Liver (tissue), 9 donors: Measurements from ENCODE around the gene EIF3F. TPM values are rescaled to one million over a fixed set of nuclear protein-coding genes. Genes with fewer than 3 reads are reported as not detected.

ENCODE experiments used
- DNase-seq: peaks from one replicate; pipeline ENCODE4 v3.0.0-alpha.2; 2017; ENCODE audit warnings: low spot score
- H3K27ac ChIP-seq, 2 donors: one replicate each; pipeline ENCODE4 v1.7.0; 2013; ENCODE audit warnings: inconsistent platforms in 2 of 2, low read length in 2 of 2, control low read depth in 1 of 2, low read depth in 1 of 2, mild to moderate bottlenecking in 1 of 2
- H3K27me3 ChIP-seq, 4 donors: one replicate each; pipeline versions ENCODE4 v1.6.1 to v1.7.0; 2013; ENCODE audit warnings: low read length in 3 of 4, inconsistent platforms in 1 of 4, mild to moderate bottlenecking in 1 of 4, moderate library complexity in 1 of 4; ENCODE audit not compliant: control insufficient read depth in 4 of 4, insufficient read depth in 4 of 4
- H3K36me3 ChIP-seq, 4 donors: one replicate each; pipeline versions ENCODE4 v1.6.1 to v1.7.0; 2013; ENCODE audit warnings: low read length in 3 of 4, mild to moderate bottlenecking in 3 of 4, low read depth in 1 of 4, moderate library complexity in 1 of 4; ENCODE audit not compliant: control insufficient read depth in 4 of 4, insufficient read depth in 3 of 4
- H3K4me1 ChIP-seq, 4 donors: one replicate each; pipeline versions ENCODE4 v1.6.1 to v1.7.0; 2013; ENCODE audit warnings: low read length in 3 of 4, mild to moderate bottlenecking in 3 of 4, moderate library complexity in 1 of 4; ENCODE audit not compliant: control insufficient read depth in 4 of 4, insufficient read depth in 4 of 4
- H3K4me3 ChIP-seq, 3 donors: one replicate each; pipeline versions ENCODE4 v1.6.1 to v1.7.0; 2013; ENCODE audit warnings: low read length in 3 of 3, control low read depth in 1 of 3, low read depth in 1 of 3, mild to moderate bottlenecking in 1 of 3
- H3K9ac ChIP-seq, 2 donors: one replicate each; pipeline ENCODE4 v1.7.0; 2013; ENCODE audit warnings: low read length in 2 of 2, mild to moderate bottlenecking in 2 of 2, moderate library complexity in 2 of 2, control low read depth in 1 of 2, low read depth in 1 of 2
- H3K9me3 ChIP-seq, 4 donors: one replicate each; pipeline versions ENCODE4 v1.6.1 to v1.7.0; 2013; ENCODE audit warnings: low read length in 3 of 4; ENCODE audit not compliant: control insufficient read depth in 4 of 4
- EGR1 ChIP-seq, 2 donors: IDR thresholded peaks; 2 replicates each; pipeline ENCODE4 v1.6.1; 2016 to 2018; ENCODE audit warnings: antibody characterized with exemption in 2 of 2, low read depth in 2 of 2
- FOXA1 ChIP-seq: IDR thresholded peaks from 2 replicates; pipeline ENCODE4 v1.6.1; 2016; ENCODE audit warnings: antibody characterized with exemption
- FOXA2 ChIP-seq: IDR thresholded peaks from 2 replicates; pipeline ENCODE4 v1.6.1; 2016; ENCODE audit warnings: antibody characterized with exemption
- GABPA ChIP-seq, 2 donors: IDR thresholded peaks in 1 of 2; conservative IDR thresholded peaks in 1 of 2; 2 replicates each; pipeline ENCODE4 v1.6.1; 2016; ENCODE audit warnings: antibody characterized with exemption in 2 of 2, mild to moderate bottlenecking in 1 of 2, moderate library complexity in 1 of 2
- HNF4A ChIP-seq, 2 donors: conservative IDR thresholded peaks; 2 replicates each; pipeline ENCODE4 v1.6.1; 2016; ENCODE audit warnings: antibody characterized with exemption in 2 of 2, mild to moderate bottlenecking in 2 of 2
- HNF4G ChIP-seq: IDR thresholded peaks from 2 replicates; pipeline ENCODE4 v1.6.1; 2016; ENCODE audit warnings: antibody characterized with exemption
- JUND ChIP-seq, 2 donors: IDR thresholded peaks; 2 replicates each; pipeline ENCODE4 v1.6.1; 2016; ENCODE audit warnings: antibody characterized with exemption in 2 of 2
- NR2F2 ChIP-seq: IDR thresholded peaks from 2 replicates; pipeline ENCODE4 v1.6.1; 2016; ENCODE audit warnings: antibody characterized with exemption
- RAD21 ChIP-seq, 2 donors: IDR thresholded peaks; 2 replicates each; pipeline ENCODE4 v1.6.1; 2016; ENCODE audit warnings: antibody characterized with exemption in 2 of 2, mild to moderate bottlenecking in 2 of 2
- RXRA ChIP-seq, 2 donors: IDR thresholded peaks; 2 replicates each; pipeline ENCODE4 v1.6.1; 2017 to 2018; ENCODE audit warnings: antibody characterized with exemption in 2 of 2, mild to moderate bottlenecking in 1 of 2
- SP1 ChIP-seq: IDR thresholded peaks from 2 replicates; pipeline ENCODE4 v1.6.1; 2018; ENCODE audit warnings: antibody characterized with exemption, mild to moderate bottlenecking
- TAF1 ChIP-seq: conservative IDR thresholded peaks from 2 replicates; pipeline ENCODE4 v1.6.1; 2016; ENCODE audit warnings: antibody characterized with exemption, mild to moderate bottlenecking
- YY1 ChIP-seq: IDR thresholded peaks from 2 replicates; pipeline ENCODE4 v1.6.1; 2016; ENCODE audit warnings: antibody characterized with exemption, mild to moderate bottlenecking
- WGBS: extraction: QIAGEN DNeasy Blood & Tissue Kit; methylation state at CpG from one replicate; pipeline ENCODE4 v1.1.7; 2013; 5-methylcytosine and 5-hydroxymethylcytosine counted together
- polyA plus RNA-seq, 2 donors: library from polyadenylated mRNA; stranded (reverse) in 1 of 2; unstranded in 1 of 2; fragments of 200-250 nt in 1 of 2; fragments of >200 nt in 1 of 2; fragmentation: Nextera tagmentation in 1 of 2; extraction: Ambion mirVana in 1 of 2; gene quantifications; one replicate each; pipeline versions ENCODE4 v1.2.1 to v1.2.3, GENCODE V29; 2013 to 2015
- total RNA-seq, 2 donors: library from RNA; depleted of rRNA; stranded (reverse); fragments of >200 nt; gene quantifications; one replicate each; pipeline ENCODE4 v1.2.3, GENCODE V29; 2014
- TF ChIP-seq, protein P1 (sequence below): fragments of 150-350 bp; IDR thresholded peaks from 2 replicates; pipeline ENCODE4 v1.5.1; 2017; ENCODE audit warnings: improper control_type of control experiment, low read depth, low read length; ENCODE audit not compliant: missing input control
- TF ChIP-seq, protein P2 (sequence below): IDR thresholded peaks from 2 replicates; pipeline ENCODE4 v1.6.1; 2016; ENCODE audit warnings: antibody characterized with exemption
- TF ChIP-seq, protein P3 (sequence below): IDR thresholded peaks from 2 replicates; pipeline ENCODE4 v1.6.1; 2016; ENCODE audit warnings: antibody characterized with exemption, mild to moderate bottlenecking
- TF ChIP-seq, protein P4 (sequence below): IDR thresholded peaks from 2 replicates; pipeline ENCODE4 v1.6.1; 2016; ENCODE audit warnings: antibody characterized with exemption
- TF ChIP-seq, protein P5 (sequence below): IDR thresholded peaks from 2 replicates; pipeline ENCODE4 v1.6.1; 2016; ENCODE audit warnings: antibody characterized with exemption
- donor health status: healthy.
- donor health status: healthy.
- donor health status: healthy.
- donor health status: healthy.
- donor health status: healthy.

The EIF3F gene
- total and polyA plus RNA-seq, 4 donors: 59.4 to 246 (median 147) TPM

DNA sequence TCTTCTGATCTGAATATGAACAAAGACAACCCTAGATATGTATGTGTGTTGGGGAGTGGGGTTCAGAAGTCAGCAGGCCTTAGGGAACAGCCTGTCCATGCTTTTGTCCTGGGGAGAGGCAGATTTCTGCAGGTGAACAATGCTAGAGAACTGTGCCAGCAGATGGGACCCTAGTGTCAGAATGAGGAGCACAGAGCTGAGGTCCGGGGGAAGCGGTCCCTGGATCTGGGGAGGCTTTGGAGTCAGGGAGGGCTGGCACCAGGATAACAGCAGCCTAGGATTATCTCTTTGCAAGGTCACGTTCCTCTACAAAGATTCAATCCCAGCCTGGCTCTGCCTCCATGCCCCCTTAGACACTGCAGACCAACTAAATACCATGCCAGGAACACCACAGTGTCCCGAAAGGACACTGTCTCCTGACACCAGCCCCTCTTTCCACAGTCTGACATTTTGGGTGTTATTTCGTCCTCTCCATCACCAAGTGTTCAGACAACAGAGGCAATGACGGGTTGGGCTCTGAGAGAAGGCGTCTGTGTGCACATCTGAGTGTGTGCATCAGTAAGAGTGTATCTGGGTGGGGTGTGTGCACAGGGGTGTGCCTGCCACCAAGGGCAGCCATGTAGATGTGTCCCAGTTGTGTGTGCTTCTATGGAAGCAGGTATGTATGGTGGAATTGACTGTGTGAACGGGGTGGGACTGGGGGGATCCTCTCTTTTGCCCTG, 43.5 kb downstream of the EIF3F start:
- no peaks in the 10 kb centered on the region for H3K9me3 ChIP-seq
- no peaks in the 10 kb centered on the region for H3K36me3 ChIP-seq
- peaks cover 0 to 2% (median 0%) of the 10 kb centered on the region in 4 donors for H3K4me1 ChIP-seq
- H3K27ac ChIP-seq: no peak overlapping the region
- TF ChIP-seq RXRA (IDR thresholded peaks at IDR 0.05) (no peak), TAF1 (no peak), FOXA1 (no peak), HNF4G (no peak), NR2F2 (no peak), JUND (IDR thresholded peaks at IDR 0.05) (no peak), RAD21 (IDR thresholded peaks at IDR 0.05) (no peak), SP1 (no peak), EGR1 (IDR thresholded peaks at IDR 0.05; ENCODE audit: low read depth in 2 of 2) (no peak), HNF4A (conservative IDR thresholded peaks at IDR 0.05) (no peak), GABPA (IDR thresholded peaks at IDR 0.05 in 1 of 2, conservative IDR thresholded peaks at IDR 0.05 in 1 of 2) (no peak), YY1 (no peak), FOXA2 (no peak)
- TF ChIP-seq, protein P1, sequence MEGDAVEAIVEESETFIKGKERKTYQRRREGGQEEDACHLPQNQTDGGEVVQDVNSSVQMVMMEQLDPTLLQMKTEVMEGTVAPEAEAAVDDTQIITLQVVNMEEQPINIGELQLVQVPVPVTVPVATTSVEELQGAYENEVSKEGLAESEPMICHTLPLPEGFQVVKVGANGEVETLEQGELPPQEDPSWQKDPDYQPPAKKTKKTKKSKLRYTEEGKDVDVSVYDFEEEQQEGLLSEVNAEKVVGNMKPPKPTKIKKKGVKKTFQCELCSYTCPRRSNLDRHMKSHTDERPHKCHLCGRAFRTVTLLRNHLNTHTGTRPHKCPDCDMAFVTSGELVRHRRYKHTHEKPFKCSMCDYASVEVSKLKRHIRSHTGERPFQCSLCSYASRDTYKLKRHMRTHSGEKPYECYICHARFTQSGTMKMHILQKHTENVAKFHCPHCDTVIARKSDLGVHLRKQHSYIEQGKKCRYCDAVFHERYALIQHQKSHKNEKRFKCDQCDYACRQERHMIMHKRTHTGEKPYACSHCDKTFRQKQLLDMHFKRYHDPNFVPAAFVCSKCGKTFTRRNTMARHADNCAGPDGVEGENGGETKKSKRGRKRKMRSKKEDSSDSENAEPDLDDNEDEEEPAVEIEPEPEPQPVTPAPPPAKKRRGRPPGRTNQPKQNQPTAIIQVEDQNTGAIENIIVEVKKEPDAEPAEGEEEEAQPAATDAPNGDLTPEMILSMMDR: no peak
- TF ChIP-seq, protein P2, sequence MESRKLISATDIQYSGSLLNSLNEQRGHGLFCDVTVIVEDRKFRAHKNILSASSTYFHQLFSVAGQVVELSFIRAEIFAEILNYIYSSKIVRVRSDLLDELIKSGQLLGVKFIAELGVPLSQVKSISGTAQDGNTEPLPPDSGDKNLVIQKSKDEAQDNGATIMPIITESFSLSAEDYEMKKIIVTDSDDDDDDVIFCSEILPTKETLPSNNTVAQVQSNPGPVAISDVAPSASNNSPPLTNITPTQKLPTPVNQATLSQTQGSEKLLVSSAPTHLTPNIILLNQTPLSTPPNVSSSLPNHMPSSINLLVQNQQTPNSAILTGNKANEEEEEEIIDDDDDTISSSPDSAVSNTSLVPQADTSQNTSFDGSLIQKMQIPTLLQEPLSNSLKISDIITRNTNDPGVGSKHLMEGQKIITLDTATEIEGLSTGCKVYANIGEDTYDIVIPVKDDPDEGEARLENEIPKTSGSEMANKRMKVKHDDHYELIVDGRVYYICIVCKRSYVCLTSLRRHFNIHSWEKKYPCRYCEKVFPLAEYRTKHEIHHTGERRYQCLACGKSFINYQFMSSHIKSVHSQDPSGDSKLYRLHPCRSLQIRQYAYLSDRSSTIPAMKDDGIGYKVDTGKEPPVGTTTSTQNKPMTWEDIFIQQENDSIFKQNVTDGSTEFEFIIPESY: no peak
- TF ChIP-seq, protein P3, sequence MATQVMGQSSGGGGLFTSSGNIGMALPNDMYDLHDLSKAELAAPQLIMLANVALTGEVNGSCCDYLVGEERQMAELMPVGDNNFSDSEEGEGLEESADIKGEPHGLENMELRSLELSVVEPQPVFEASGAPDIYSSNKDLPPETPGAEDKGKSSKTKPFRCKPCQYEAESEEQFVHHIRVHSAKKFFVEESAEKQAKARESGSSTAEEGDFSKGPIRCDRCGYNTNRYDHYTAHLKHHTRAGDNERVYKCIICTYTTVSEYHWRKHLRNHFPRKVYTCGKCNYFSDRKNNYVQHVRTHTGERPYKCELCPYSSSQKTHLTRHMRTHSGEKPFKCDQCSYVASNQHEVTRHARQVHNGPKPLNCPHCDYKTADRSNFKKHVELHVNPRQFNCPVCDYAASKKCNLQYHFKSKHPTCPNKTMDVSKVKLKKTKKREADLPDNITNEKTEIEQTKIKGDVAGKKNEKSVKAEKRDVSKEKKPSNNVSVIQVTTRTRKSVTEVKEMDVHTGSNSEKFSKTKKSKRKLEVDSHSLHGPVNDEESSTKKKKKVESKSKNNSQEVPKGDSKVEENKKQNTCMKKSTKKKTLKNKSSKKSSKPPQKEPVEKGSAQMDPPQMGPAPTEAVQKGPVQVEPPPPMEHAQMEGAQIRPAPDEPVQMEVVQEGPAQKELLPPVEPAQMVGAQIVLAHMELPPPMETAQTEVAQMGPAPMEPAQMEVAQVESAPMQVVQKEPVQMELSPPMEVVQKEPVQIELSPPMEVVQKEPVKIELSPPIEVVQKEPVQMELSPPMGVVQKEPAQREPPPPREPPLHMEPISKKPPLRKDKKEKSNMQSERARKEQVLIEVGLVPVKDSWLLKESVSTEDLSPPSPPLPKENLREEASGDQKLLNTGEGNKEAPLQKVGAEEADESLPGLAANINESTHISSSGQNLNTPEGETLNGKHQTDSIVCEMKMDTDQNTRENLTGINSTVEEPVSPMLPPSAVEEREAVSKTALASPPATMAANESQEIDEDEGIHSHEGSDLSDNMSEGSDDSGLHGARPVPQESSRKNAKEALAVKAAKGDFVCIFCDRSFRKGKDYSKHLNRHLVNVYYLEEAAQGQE: no peak
- TF ChIP-seq, protein P4, sequence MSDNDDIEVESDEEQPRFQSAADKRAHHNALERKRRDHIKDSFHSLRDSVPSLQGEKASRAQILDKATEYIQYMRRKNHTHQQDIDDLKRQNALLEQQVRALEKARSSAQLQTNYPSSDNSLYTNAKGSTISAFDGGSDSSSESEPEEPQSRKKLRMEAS: no peak
- TF ChIP-seq, protein P5, sequence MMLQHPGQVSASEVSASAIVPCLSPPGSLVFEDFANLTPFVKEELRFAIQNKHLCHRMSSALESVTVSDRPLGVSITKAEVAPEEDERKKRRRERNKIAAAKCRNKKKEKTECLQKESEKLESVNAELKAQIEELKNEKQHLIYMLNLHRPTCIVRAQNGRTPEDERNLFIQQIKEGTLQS: no peak
- DNase-seq: no peak
- H3K27me3 ChIP-seq: no peaks in the 10 kb centered on the region
- no peak overlapping the region for H3K4me3 ChIP-seq
- H3K9ac ChIP-seq: no peak overlapping the region
- 91% methylated on average over 8 of the region's 8 CpGs for WGBS
